DND-41 (cell line): Measurements from ENCODE around the gene IGSF9B.

ENCODE experiments used
- ATAC-seq: fragments of 200-7000 bp; cut with Tn5 transposase; 3 replicates; pipeline ENCODE4 v1.9.1; 2021; ENCODE audit warnings: low read depth; ENCODE audit not compliant: insufficient read depth
- DNase-seq: peaks from one replicate; pipeline ENCODE4 v3.0.0-alpha.2; 2020
- H2AFZ ChIP-seq: 2 replicates; pipeline ENCODE4 v1.6.0; 2012; ENCODE audit warnings: low read depth, low read length
- H3K27ac ChIP-seq: 2 replicates; pipeline ENCODE4 v1.5.1; 2012; ENCODE audit warnings: low read length, inconsistent platforms
- H3K27me3 ChIP-seq: fragments of 200-600 bp; sonication (generic); 2 replicates; pipeline ENCODE4 v1.6.0; 2012; ENCODE audit warnings: low read length, mild to moderate bottlenecking, inconsistent platforms; ENCODE audit not compliant: insufficient read depth, poor library complexity
- H3K36me3 ChIP-seq: 2 replicates; pipeline ENCODE4 v1.5.1; 2012; ENCODE audit warnings: low read length, inconsistent platforms; ENCODE audit not compliant: insufficient read depth
- H3K4me1 ChIP-seq: 2 replicates; pipeline ENCODE4 v1.5.1; 2012; ENCODE audit warnings: mild to moderate bottlenecking, low read length; ENCODE audit not compliant: insufficient read depth
- H3K4me2 ChIP-seq: 2 replicates; pipeline ENCODE4 v1.6.0; 2012; ENCODE audit warnings: mild to moderate bottlenecking, moderate library complexity, low read length, inconsistent platforms; ENCODE audit not compliant: insufficient read depth
- H3K4me3 ChIP-seq, 2 experiments: fragments of 200-600 bp in 1 of 2; shearing (Covaris generic) in 1 of 2; 2 replicates each; pipeline ENCODE4 v1.5.1; 2012 to 2016; ENCODE audit warnings: inconsistent platforms in 2 of 2, low read length in 2 of 2, mild to moderate bottlenecking in 2 of 2, low read depth in 1 of 2, moderate library complexity in 1 of 2
- H3K79me2 ChIP-seq: 2 replicates; pipeline ENCODE4 v1.6.0; 2012; ENCODE audit warnings: low read length, inconsistent platforms; ENCODE audit not compliant: insufficient read depth
- H3K9ac ChIP-seq: 2 replicates; pipeline ENCODE4 v1.6.0; 2012; ENCODE audit warnings: low read depth, mild to moderate bottlenecking, inconsistent platforms, low read length, moderate library complexity
- H3K9me3 ChIP-seq: 2 replicates; pipeline ENCODE4 v1.5.1; 2012; ENCODE audit warnings: low read length, moderate library complexity, mild to moderate bottlenecking, inconsistent platforms; ENCODE audit not compliant: insufficient read depth, severe bottlenecking
- H4K20me1 ChIP-seq: 2 replicates; pipeline ENCODE4 v1.6.0; 2012; ENCODE audit warnings: low read length; ENCODE audit not compliant: insufficient read depth
- CTCF ChIP-seq: IDR thresholded peaks from 2 replicates; pipeline ENCODE4 v1.5.1; 2012; ENCODE audit warnings: borderline replicate concordance, low read length, moderate library complexity, mild to moderate bottlenecking; ENCODE audit not compliant: poor library complexity, severe bottlenecking; ENCODE audit errors: extremely low read depth
- EZH2 ChIP-seq: IDR thresholded peaks from 3 replicates; pipeline ENCODE4 v1.6.1; 2012; ENCODE audit warnings: borderline replicate concordance, low read depth, mild to moderate bottlenecking, moderate library complexity, low read length, inconsistent platforms; ENCODE audit not compliant: severe bottlenecking

IGSF9B gene

DNA sequence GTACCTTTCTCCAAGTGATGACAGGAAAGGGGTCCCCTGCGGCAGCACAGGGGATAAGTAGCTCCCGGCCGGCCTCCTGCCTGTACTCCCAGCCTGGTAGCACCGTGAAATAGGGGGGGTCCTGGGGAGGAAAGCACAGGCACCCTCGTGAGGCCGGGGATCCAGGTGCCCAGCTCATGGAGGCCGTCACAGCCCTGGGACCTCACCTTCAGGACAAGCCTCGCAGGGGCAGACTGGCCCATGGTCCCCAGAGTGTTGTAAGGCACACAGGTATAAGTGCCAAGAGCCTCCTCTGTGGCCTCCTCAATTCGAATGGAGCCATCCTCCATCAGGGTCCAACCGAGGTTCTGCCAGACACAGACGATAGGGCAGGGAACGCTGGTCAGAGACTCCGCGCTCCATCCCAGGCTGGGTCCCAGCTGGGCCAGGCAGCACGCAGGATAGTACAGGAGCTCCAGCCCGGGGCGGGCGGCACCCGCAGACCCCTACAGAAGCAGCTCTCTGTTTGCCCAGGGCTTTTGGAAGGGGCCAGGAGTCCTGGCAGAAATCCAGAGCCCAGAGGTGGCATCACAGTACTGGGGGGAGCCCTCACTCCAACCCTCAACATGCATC lies 25.2 kb downstream of the IGSF9B start:
- no peak overlapping the region for H3K4me3 ChIP-seq
- H3K79me2 ChIP-seq: no peaks in the 10 kb centered on the region
- TF ChIP-seq CTCF: no peak
- TF ChIP-seq EZH2: no peak
- H3K4me2 ChIP-seq: no peak overlapping the region
- no peaks in the 10 kb centered on the region for H3K27me3 ChIP-seq
- H4K20me1 ChIP-seq: peaks cover 16% of the 10 kb centered on the region; the same call in 1 of the 2 replicates
- no peaks in the 10 kb centered on the region for H3K9me3 ChIP-seq
- H2AFZ ChIP-seq: no peak overlapping the region
- H3K36me3 ChIP-seq: peaks cover 58% of the 10 kb centered on the region
- H3K27ac ChIP-seq: no peak overlapping the region
- peaks cover 30% of the 10 kb centered on the region for H3K4me1 ChIP-seq
- H3K9ac ChIP-seq: no peak overlapping the region
- DNase-seq: no peak
- ATAC-seq: no peak

DNA sequence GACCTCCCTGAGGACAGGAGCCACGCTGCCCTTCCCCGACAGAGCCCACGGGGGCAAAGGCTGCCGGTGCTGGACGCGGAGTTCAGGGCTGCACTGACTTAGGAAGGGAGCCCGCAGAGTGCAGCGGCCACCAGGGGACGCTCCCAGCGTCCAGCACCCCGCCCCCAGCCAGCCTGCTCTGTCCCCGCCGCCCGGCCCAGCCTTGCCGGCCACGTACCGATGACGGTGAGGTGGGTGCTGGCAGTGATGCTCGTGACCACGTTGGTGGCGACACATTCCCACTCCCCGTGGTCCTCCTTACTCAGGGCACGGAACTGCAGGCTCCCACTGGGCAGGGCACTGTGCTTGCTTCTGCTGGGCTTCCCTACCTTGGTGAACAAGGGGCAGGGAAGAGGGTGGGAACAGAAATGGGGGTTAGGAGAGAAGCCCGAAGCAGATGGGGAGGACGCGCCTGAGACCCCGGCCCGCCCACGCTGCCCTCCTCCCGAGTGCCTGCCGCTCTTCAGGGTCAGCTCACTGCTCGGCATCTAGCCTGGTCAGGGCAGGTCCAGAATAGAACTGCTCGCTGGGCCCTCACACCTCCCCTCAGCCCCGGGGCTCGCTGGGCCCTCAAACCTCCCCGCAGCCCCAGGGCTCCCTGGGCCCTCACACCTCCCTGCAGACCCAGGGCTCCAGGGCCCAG lies 25.9 kb downstream of the IGSF9B start:
- 0 out of 2 replicates have a peak overlapping the region, but pooled peaks have one; percentile 71 for H3K27ac ChIP-seq
- TF ChIP-seq CTCF (no peak), EZH2 (no peak)
- no peaks in the 10 kb centered on the region for H3K79me2 ChIP-seq
- H3K9ac ChIP-seq: no peak overlapping the region
- no peaks in the 10 kb centered on the region for H3K27me3 ChIP-seq
- H4K20me1 ChIP-seq: peaks cover 16% of the 10 kb centered on the region; the same call in 1 of the 2 replicates
- H3K4me1 ChIP-seq: peaks cover 30% of the 10 kb centered on the region
- DNase-seq (no peak), ATAC-seq (no peak)
- no peak overlapping the region for H3K4me3 ChIP-seq
- H3K4me2 ChIP-seq: no peak overlapping the region
- H2AFZ ChIP-seq: no peak overlapping the region
- no peaks in the 10 kb centered on the region for H3K9me3 ChIP-seq
- H3K36me3 ChIP-seq: peaks cover 58% of the 10 kb centered on the region

GRCh38 chr11:133930053-133930766 lies 26.6 kb downstream of the IGSF9B start:
- Histone ChIP-seq H3K9ac (no peak overlapping the region; the same call in 1 of the 2 replicates), H3K36me3 (peaks cover 58% of the 10 kb centered on the region), H3K4me2 (no peak overlapping the region), H3K4me3 (no peak overlapping the region), H3K27ac (peak overlapping the region; percentile 71), H4K20me1 (peaks cover 15% of the 10 kb centered on the region; the same call in 1 of the 2 replicates), H3K79me2 (no peaks in the 10 kb centered on the region), H3K9me3 (no peaks in the 10 kb centered on the region), H3K27me3 (no peaks in the 10 kb centered on the region), H3K4me1 (peaks cover 30% of the 10 kb centered on the region), H2AFZ (no peak overlapping the region)
- TF ChIP-seq CTCF (no peak), EZH2 (no peak)
- no peak for DNase-seq
- ATAC-seq: no peak
